Astrocyte (in vitro differentiated cells and primary cell): ENCODE data around the gene UQCR11.

Experiments
- CTCF ChIP-seq: IDR thresholded peaks from 2 replicates; pipeline ENCODE4 v1.5.1; 2011; ENCODE audit warnings: low read depth, mild to moderate bottlenecking, inconsistent platforms, low read length, moderate library complexity; ENCODE audit not compliant: insufficient read depth
- EZH2 ChIP-seq: IDR thresholded peaks from 2 replicates; pipeline ENCODE4 v1.6.1; 2012; ENCODE audit warnings: mild to moderate bottlenecking, low read length, inconsistent platforms; ENCODE audit not compliant: insufficient read depth

GRCh38 chr19:1616875-1617274, 11.6 kb upstream of the UQCR11 start:
- TF ChIP-seq EZH2 (no peak), CTCF (no peak)
